Activated naive CD8-positive, alpha-beta T cell treated with anti-CD3 and anti-CD28 coated beads, Interleukin-2, amount 50 U/mL, for 24 hours (primary cell): Measurements from ENCODE around the gene SLC9A5.

Experiments used
- ATAC-seq: fragments of 150-1000 bp; cut with Tn5 transposase; one replicate; pipeline ENCODE4 v1.10.0; 2021
- DNase-seq: peaks from one replicate; pipeline ENCODE4 v3.0.0; 2021
- H3K27ac Mint-ChIP-seq: one replicate; pipeline ENCODE4 v1.8.0; 2021; ENCODE audit warnings: mild to moderate bottlenecking, mixed read lengths
- H3K27me3 Mint-ChIP-seq: one replicate; pipeline ENCODE4 v1.8.0; 2021; ENCODE audit warnings: mixed read lengths
- H3K36me3 Mint-ChIP-seq: one replicate; pipeline ENCODE4 v1.8.0; 2021; ENCODE audit warnings: low read depth, mixed read lengths
- H3K4me1 Mint-ChIP-seq: one replicate; pipeline ENCODE4 v1.8.0; 2021; ENCODE audit warnings: mixed read lengths
- H3K4me3 Mint-ChIP-seq: one replicate; pipeline ENCODE4 v1.8.0; 2021; ENCODE audit warnings: mild to moderate bottlenecking, moderate library complexity, mixed read lengths
- H3K9me3 Mint-ChIP-seq: one replicate; pipeline ENCODE4 v1.8.0; 2021; ENCODE audit warnings: mixed read lengths

SLC9A5 gene

GRCh38 chr16:67277294-67277998 is 28.7 kb downstream of the SLC9A5 start:
- peaks cover 17% of the 10 kb centered on the region for H3K36me3 Mint-ChIP-seq
- DNase-seq (peak; percentile 52), ATAC-seq (peak; percentile 35)
- H3K4me1 Mint-ChIP-seq, result peaks cover 24% of the 10 kb centered on the region
- no peaks in the 10 kb centered on the region for H3K9me3 Mint-ChIP-seq
- H3K27ac Mint-ChIP-seq, result peak overlapping the region; percentile 90
- no peaks in the 10 kb centered on the region for H3K27me3 Mint-ChIP-seq
- H3K4me3 Mint-ChIP-seq, result peak overlapping the region; percentile 86

GRCh38 chr16:67277999-67278772 is 29.4 kb downstream of the SLC9A5 start:
- H3K9me3 Mint-ChIP-seq, result no peaks in the 10 kb centered on the region
- ATAC-seq (no peak), DNase-seq (peak; percentile 19)
- H3K36me3 Mint-ChIP-seq, result peaks cover 19% of the 10 kb centered on the region
- peak overlapping the region; percentile 86 for H3K4me3 Mint-ChIP-seq
- no peaks in the 10 kb centered on the region for H3K27me3 Mint-ChIP-seq
- H3K27ac Mint-ChIP-seq, result peak overlapping the region; percentile 90
- H3K4me1 Mint-ChIP-seq, result peaks cover 24% of the 10 kb centered on the region

- ATAC-seq (peak; percentile 68), DNase-seq (peak; percentile 65)
- Mint-ChIP-seq H3K27me3 (no peaks in the 10 kb centered on the region), H3K4me1 (peaks cover 24% of the 10 kb centered on the region), H3K9me3 (no peaks in the 10 kb centered on the region), H3K27ac (peak overlapping the region; percentile 90), H3K4me3 (peak overlapping the region; percentile 86), H3K36me3 (peaks cover 21% of the 10 kb centered on the region)
Observed at GRCh38 chr16:67278773-67279295, 30.1 kb downstream of the SLC9A5 start.

- peak; percentile 84 for DNase-seq
- H3K27ac Mint-ChIP-seq, result peak within 1 kb of the TSS; percentile 90
- H3K36me3 Mint-ChIP-seq, result peaks cover 21% of the 10 kb centered on the region
Observed at GRCh38 chr16:67279296-67280089, 30.7 kb downstream of the SLC9A5 start, which contains the start of gene PLEKHG4. TSS of gene PLEKHG4 (plus strand) at chr16:67279532. CDS start at chr16:67280045, 513 bp downstream.

GRCh38 chr16:67280090-67281015 is 31.6 kb downstream of the SLC9A5 start:
- H3K27me3 Mint-ChIP-seq, result no peaks in the 10 kb centered on the region
- H3K4me3 Mint-ChIP-seq, result peak overlapping the region; percentile 56
- no peak overlapping the region for H3K27ac Mint-ChIP-seq
- peaks cover 23% of the 10 kb centered on the region for H3K4me1 Mint-ChIP-seq
- ATAC-seq (no peak), DNase-seq (no peak)
- H3K9me3 Mint-ChIP-seq, result no peaks in the 10 kb centered on the region
- H3K36me3 Mint-ChIP-seq, result peaks cover 18% of the 10 kb centered on the region

More at GRCh38 chr16:67279296-67280089, 30.7 kb downstream of the SLC9A5 start, which contains the start of gene PLEKHG4:
- no peaks in the 10 kb centered on the region for H3K27me3 Mint-ChIP-seq
- no peaks in the 10 kb centered on the region for H3K9me3 Mint-ChIP-seq
- H3K4me1 Mint-ChIP-seq, result peaks cover 24% of the 10 kb centered on the region
- peak within 1 kb of the TSS; percentile 86 for H3K4me3 Mint-ChIP-seq
- peak; percentile 91 for ATAC-seq

GRCh38 chr16:67281536-67282446 is 33.0 kb downstream of the SLC9A5 start:
- ATAC-seq, result no peak
- H3K9me3 Mint-ChIP-seq, result no peaks in the 10 kb centered on the region
- H3K4me1 Mint-ChIP-seq, result peaks cover 15% of the 10 kb centered on the region
- no peak overlapping the region for H3K4me3 Mint-ChIP-seq
- H3K27me3 Mint-ChIP-seq, result no peaks in the 10 kb centered on the region
- peaks cover 9% of the 10 kb centered on the region for H3K36me3 Mint-ChIP-seq
- DNase-seq, result no peak
- H3K27ac Mint-ChIP-seq, result no peak overlapping the region

GRCh38 chr16:67282447-67282805 is 33.6 kb downstream of the SLC9A5 start:
- Mint-ChIP-seq H3K4me3 (no peak overlapping the region), H3K27ac (no peak overlapping the region)

GRCh38 chr16:67283039-67283825 is 34.5 kb downstream of the SLC9A5 start:
- Mint-ChIP-seq H3K36me3 (peaks cover 4% of the 10 kb centered on the region), H3K9me3 (no peaks in the 10 kb centered on the region)

More at GRCh38 chr16:67282447-67282805, 33.6 kb downstream of the SLC9A5 start:
- Mint-ChIP-seq H3K36me3 (peaks cover 5% of the 10 kb centered on the region), H3K9me3 (no peaks in the 10 kb centered on the region), H3K4me1 (peaks cover 9% of the 10 kb centered on the region), H3K27me3 (no peaks in the 10 kb centered on the region)
- ATAC-seq (no peak), DNase-seq (no peak)

GRCh38 chr16:67283826-67284555 is 35.2 kb downstream of the SLC9A5 start:
- peaks cover 4% of the 10 kb centered on the region for H3K36me3 Mint-ChIP-seq
- H3K4me1 Mint-ChIP-seq, result peaks cover 2% of the 10 kb centered on the region
- no peak for ATAC-seq
- H3K27me3 Mint-ChIP-seq, result no peaks in the 10 kb centered on the region
- no peak for DNase-seq
- H3K9me3 Mint-ChIP-seq, result no peaks in the 10 kb centered on the region
- no peak overlapping the region for H3K4me3 Mint-ChIP-seq
- H3K27ac Mint-ChIP-seq, result no peak overlapping the region

More at GRCh38 chr16:67283039-67283825, 34.5 kb downstream of the SLC9A5 start:
- Mint-ChIP-seq H3K4me1 (peaks cover 4% of the 10 kb centered on the region), H3K27ac (no peak overlapping the region), H3K27me3 (no peaks in the 10 kb centered on the region), H3K4me3 (no peak overlapping the region)
- ATAC-seq, result no peak
- no peak for DNase-seq

- H3K9me3 Mint-ChIP-seq, result no peaks in the 10 kb centered on the region
- peaks cover 7% of the 10 kb centered on the region for H3K4me1 Mint-ChIP-seq
- H3K27ac Mint-ChIP-seq, result no peak overlapping the region
- DNase-seq, result no peak
- no peak for ATAC-seq
- H3K36me3 Mint-ChIP-seq, result peaks cover 4% of the 10 kb centered on the region
- H3K27me3 Mint-ChIP-seq, result no peaks in the 10 kb centered on the region
- no peak overlapping the region for H3K4me3 Mint-ChIP-seq
Observed at GRCh38 chr16:67284699-67285646, 36.2 kb downstream of the SLC9A5 start.
